WERI-Rb-1 (cell line): ENCODE data around the gene PRKCSH.
"Not testable (repeated sequence)": the region's sequence is repeated elsewhere in the genome, so short reads cannot be mapped to it uniquely, and the experiment has no call there.

Experiments used
- DNase-seq: peaks from one replicate; pipeline ENCODE4 v3.0.0-alpha.2; 2020
- H3K27ac ChIP-seq: fragments of 250-450 bp; sonication (Bioruptor Pico); 2 replicates; pipeline ENCODE4 v1.5.1; 2020; ENCODE audit warnings: mild to moderate bottlenecking, moderate library complexity
- H3K27me3 ChIP-seq: fragments of 250-450 bp; sonication (Bioruptor Pico); 2 replicates; pipeline ENCODE4 v1.5.1; 2021; ENCODE audit warnings: mild to moderate bottlenecking, low read depth, moderate library complexity; ENCODE audit not compliant: insufficient read depth, severe bottlenecking
- H3K36me3 ChIP-seq: fragments of 250-450 bp; sonication (Bioruptor Pico); 2 replicates; pipeline ENCODE4 v1.5.1; 2020; ENCODE audit warnings: mild to moderate bottlenecking, moderate library complexity
- H3K4me3 ChIP-seq: 2 replicates; pipeline ENCODE4 v1.5.1; 2011; ENCODE audit warnings: low read depth, mild to moderate bottlenecking, control low read depth, low read length
- H3K9me3 ChIP-seq: fragments of 250-450 bp; sonication (Bioruptor Pico); 2 replicates; pipeline ENCODE4 v1.5.1; 2021; ENCODE audit warnings: mild to moderate bottlenecking, moderate library complexity; ENCODE audit not compliant: severe bottlenecking
- TF ChIP-seq, protein P1 (sequence below): IDR thresholded peaks from 2 replicates; pipeline ENCODE4 v1.5.1; 2011; ENCODE audit warnings: low read depth, mild to moderate bottlenecking, control low read depth, inconsistent platforms, low read length

PRKCSH gene

GRCh38 chr19:11457115-11457514 is 21.7 kb downstream of the PRKCSH start:
- H3K27me3 ChIP-seq: no peaks in the 10 kb centered on the region
- H3K9me3 ChIP-seq: no peaks in the 10 kb centered on the region
- H3K4me3 ChIP-seq: no peak overlapping the region
- DNase-seq: no peak
- TF ChIP-seq, protein P1, sequence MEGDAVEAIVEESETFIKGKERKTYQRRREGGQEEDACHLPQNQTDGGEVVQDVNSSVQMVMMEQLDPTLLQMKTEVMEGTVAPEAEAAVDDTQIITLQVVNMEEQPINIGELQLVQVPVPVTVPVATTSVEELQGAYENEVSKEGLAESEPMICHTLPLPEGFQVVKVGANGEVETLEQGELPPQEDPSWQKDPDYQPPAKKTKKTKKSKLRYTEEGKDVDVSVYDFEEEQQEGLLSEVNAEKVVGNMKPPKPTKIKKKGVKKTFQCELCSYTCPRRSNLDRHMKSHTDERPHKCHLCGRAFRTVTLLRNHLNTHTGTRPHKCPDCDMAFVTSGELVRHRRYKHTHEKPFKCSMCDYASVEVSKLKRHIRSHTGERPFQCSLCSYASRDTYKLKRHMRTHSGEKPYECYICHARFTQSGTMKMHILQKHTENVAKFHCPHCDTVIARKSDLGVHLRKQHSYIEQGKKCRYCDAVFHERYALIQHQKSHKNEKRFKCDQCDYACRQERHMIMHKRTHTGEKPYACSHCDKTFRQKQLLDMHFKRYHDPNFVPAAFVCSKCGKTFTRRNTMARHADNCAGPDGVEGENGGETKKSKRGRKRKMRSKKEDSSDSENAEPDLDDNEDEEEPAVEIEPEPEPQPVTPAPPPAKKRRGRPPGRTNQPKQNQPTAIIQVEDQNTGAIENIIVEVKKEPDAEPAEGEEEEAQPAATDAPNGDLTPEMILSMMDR: no peak
- no peaks in the 10 kb centered on the region for H3K36me3 ChIP-seq
- H3K27ac ChIP-seq: no peak overlapping the region

DNA sequence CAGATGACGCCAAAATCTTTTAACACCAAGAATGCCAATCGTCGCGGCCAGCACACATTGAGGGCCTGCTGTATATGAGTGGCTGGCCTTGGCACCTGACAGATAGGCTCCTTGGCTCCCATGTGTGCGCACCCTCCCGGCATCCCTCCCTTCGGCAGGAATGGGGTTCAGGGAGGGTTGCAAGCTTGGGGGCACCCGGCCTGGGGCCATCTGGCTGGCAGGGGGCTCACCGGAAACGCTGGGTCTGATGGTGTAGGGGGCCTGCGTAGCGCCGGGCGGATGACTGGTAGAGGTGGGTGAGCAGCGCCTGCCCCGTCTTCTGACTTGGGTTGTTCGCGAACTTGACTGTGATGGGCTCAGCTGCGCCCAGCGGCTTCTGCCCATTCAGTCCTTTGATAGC is 22.4 kb downstream of the PRKCSH start:
- no peaks in the 10 kb centered on the region for H3K27me3 ChIP-seq
- H3K4me3 ChIP-seq: no peak overlapping the region
- H3K9me3 ChIP-seq: no peaks in the 10 kb centered on the region
- TF ChIP-seq, protein P1: no peak
- no peak overlapping the region for H3K27ac ChIP-seq
- no peak for DNase-seq
- H3K36me3 ChIP-seq: no peaks in the 10 kb centered on the region

GRCh38 chr19:11458236-11458900 is 22.9 kb downstream of the PRKCSH start:
- no peak for DNase-seq
- H3K4me3 ChIP-seq: no peak overlapping the region
- no peaks in the 10 kb centered on the region for H3K36me3 ChIP-seq
- H3K9me3 ChIP-seq: no peaks in the 10 kb centered on the region
- TF ChIP-seq, protein P1: no peak
- no peaks in the 10 kb centered on the region for H3K27me3 ChIP-seq
- H3K27ac ChIP-seq: no peak overlapping the region

- H3K36me3 ChIP-seq, DNase-seq: not testable (repeated sequence)
Measured at GRCh38 chr19:11458912-11459311, 23.5 kb downstream of the PRKCSH start.

DNA sequence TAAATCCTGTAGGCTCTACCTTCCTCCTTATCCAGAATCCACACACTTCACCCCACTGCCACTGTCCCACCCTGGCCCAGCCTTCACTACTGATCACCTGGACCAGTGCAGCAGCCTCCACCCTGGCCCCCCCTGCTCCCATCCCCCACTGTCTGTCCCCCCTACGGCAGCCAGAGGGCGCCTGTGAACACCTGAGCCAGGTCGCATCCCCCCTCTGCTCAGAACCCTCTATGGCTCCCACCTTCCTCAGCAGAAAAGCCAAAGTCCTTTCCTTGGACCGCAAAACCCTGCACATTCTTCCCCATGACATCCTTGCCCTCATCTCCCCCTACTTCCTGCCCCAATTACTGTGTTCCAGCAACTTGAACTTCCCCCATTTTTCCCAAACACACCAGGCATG is 24.8 kb downstream of the PRKCSH start:
- H3K4me3 ChIP-seq: no peak overlapping the region
- no peak overlapping the region for H3K27ac ChIP-seq
- TF ChIP-seq, protein P1: peak; percentile 50

More at GRCh38 chr19:11458912-11459311, 23.5 kb downstream of the PRKCSH start:
- not testable (repeated sequence) for H3K9me3 ChIP-seq, H3K27me3 ChIP-seq, H3K4me3 ChIP-seq, H3K27ac ChIP-seq

GRCh38 chr19:11461453-11461852 is 26.0 kb downstream of the PRKCSH start:
- Histone ChIP-seq H3K36me3 (no peaks in the 10 kb centered on the region), H3K27ac (no peak overlapping the region), H3K4me3 (no peak overlapping the region), H3K27me3 (no peaks in the 10 kb centered on the region), H3K9me3 (no peaks in the 10 kb centered on the region)
- DNase-seq: no peak
- TF ChIP-seq, protein P1: no peak

More for the DNA sequence above, 24.8 kb downstream of the PRKCSH start:
- Histone ChIP-seq H3K9me3 (no peaks in the 10 kb centered on the region), H3K36me3 (no peaks in the 10 kb centered on the region), H3K27me3 (no peaks in the 10 kb centered on the region)
- DNase-seq: no peak
